HepG2 (cell line): ENCODE data around the gene PON1. TPM values are rescaled to one million over a fixed set of nuclear protein-coding genes. Genes with fewer than 3 reads are reported as not detected.

ENCODE experiments used
- ATAC-seq: fragments of 200-7000 bp; cut with Tn5 transposase; 3 replicates; pipeline ENCODE4 v1.9.1; 2020; ENCODE audit warnings: mild to moderate bottlenecking, moderate library complexity
- BruUV-seq: library from RNA; stranded (reverse); fragments of 400-500 nt; replicated peaks from 2 replicates; lab custom pipeline; 2021; lab: Mats Ljungman, UMichigan
- CTCF ChIA-PET: fragments of 300-600 bp; formaldehyde crosslinking; extraction: SDS; loops from one replicate; lab custom pipeline; 2021; ENCODE audit warnings: low total read pairs, inconsistent platforms, low intra/inter-chr PET ratio; lab: Yijun Ruan, JAX
- POLR2A ChIA-PET: fragments of 350-600 bp; sonication (Branson Sonifier 250); formaldehyde crosslinking; loops from one replicate; lab custom pipeline; 2020; ENCODE audit warnings: antibody characterized with exemption, inconsistent platforms; lab: Yijun Ruan, JAX
- DNase-seq: peaks from one replicate; pipeline ENCODE4 v3.0.0-alpha.2; 2015; ENCODE audit warnings: low spot score
- FAIRE-seq: peaks from 3 replicates; lab custom pipeline; 2011; peaks lifted over from hg19 to GRCh38; lab: Jason Lieb, UNC
- H2AFZ ChIP-seq: one replicate; pipeline ENCODE4 v1.6.1; 2011; ENCODE audit warnings: low read length, inconsistent platforms
- H3K27ac ChIP-seq: fragments of 300-600 bp; 3 replicates; pipeline ENCODE4 v1.8.0; 2011; ENCODE audit warnings: mixed run types, mild to moderate bottlenecking, mixed read lengths, low read length, inconsistent platforms; ENCODE audit not compliant: insufficient read depth; ENCODE audit errors: extremely low read length
- H3K27me3 ChIP-seq, 2 experiments: fragments of 200-600 bp in 1 of 2; 2 replicates in 1 of 2; 3 replicates in 1 of 2; pipeline versions ENCODE4 v1.6.0 to v1.8.0; 2011; ENCODE audit warnings: low read length in 2 of 2, mild to moderate bottlenecking in 2 of 2, moderate library complexity in 2 of 2, inconsistent platforms in 1 of 2; ENCODE audit not compliant: insufficient read depth in 2 of 2, control insufficient read depth in 1 of 2
- H3K36me3 ChIP-seq, 2 experiments: fragments of 200-600 bp in 1 of 2; replicated peaks in 1 of 2; 2 replicates in 1 of 2; 3 replicates in 1 of 2; pipeline versions ENCODE4 v1.5.1 to v1.8.0; 2011; ENCODE audit warnings: low read length in 2 of 2, inconsistent platforms in 1 of 2; ENCODE audit not compliant: insufficient read depth in 2 of 2, control insufficient read depth in 1 of 2
- H3K4me1 ChIP-seq: 2 replicates; pipeline ENCODE4 v1.5.1; 2012; ENCODE audit warnings: low read length, inconsistent platforms; ENCODE audit not compliant: insufficient read depth
- H3K4me2 ChIP-seq: 2 replicates; pipeline ENCODE4 v1.6.0; 2011; ENCODE audit warnings: low read depth, low read length, inconsistent platforms
- H3K4me3 ChIP-seq, 3 experiments: fragments of 200-600 bp in 1 of 3; sonication (generic), shearing (Covaris generic) in 1 of 3; replicated peaks in 1 of 3; 2 replicates each; pipeline ENCODE4 v1.5.1; 2011 to 2016; ENCODE audit warnings: low read length in 3 of 3, inconsistent platforms in 2 of 3, low read depth in 2 of 3, mild to moderate bottlenecking in 2 of 3, control low read depth in 1 of 3, mixed read lengths in 1 of 3; ENCODE audit not compliant: insufficient read depth in 1 of 3
- H3K79me2 ChIP-seq: one replicate; pipeline ENCODE4 v1.6.1; 2011; ENCODE audit warnings: low read length, inconsistent platforms; ENCODE audit not compliant: insufficient read depth
- H3K9ac ChIP-seq: 2 replicates; pipeline ENCODE4 v1.6.0; 2011; ENCODE audit warnings: mild to moderate bottlenecking, low read depth, low read length, inconsistent platforms; ENCODE audit not compliant: insufficient read depth
- H3K9me3 ChIP-seq: 2 replicates; pipeline ENCODE4 v1.5.1; 2012; ENCODE audit warnings: mild to moderate bottlenecking, low read length
- H4K20me1 ChIP-seq: 2 replicates; pipeline ENCODE4 v1.6.0; 2011; ENCODE audit warnings: inconsistent platforms, mild to moderate bottlenecking, low read length, moderate library complexity; ENCODE audit not compliant: insufficient read depth
- CCAR2 ChIP-seq: fragments of 200-400 bp; formaldehyde crosslinking; optimal IDR thresholded peaks from 2 replicates; pipeline ENCODE3; 2018; ENCODE audit warnings: low read depth, mild to moderate bottlenecking, low read length, moderate library complexity
- CEBPG ChIP-seq: IDR thresholded peaks from 2 replicates; pipeline ENCODE4 v1.6.1; 2016
- FIP1L1 ChIP-seq: fragments of 200-400 bp; formaldehyde crosslinking; IDR thresholded peaks from 2 replicates; pipeline ENCODE4 v1.6.1; 2018; ENCODE audit warnings: low read depth, mild to moderate bottlenecking, low read length, moderate library complexity, borderline replicate concordance; ENCODE audit not compliant: insufficient read depth
- KDM5B ChIP-seq: sonication (generic); formaldehyde crosslinking; IDR thresholded peaks from 2 replicates; pipeline ENCODE4 v1.4.0; 2020; ENCODE audit warnings: missing genetic modification reagents, mild to moderate bottlenecking, borderline replicate concordance
- KLF6 ChIP-seq: IDR thresholded peaks from 2 replicates; pipeline ENCODE4 v1.8.0; 2016; ENCODE audit warnings: missing biosample characterization, missing genetic modification reagents
- PHF8 ChIP-seq: sonication (generic); formaldehyde crosslinking; IDR thresholded peaks from 2 replicates; pipeline ENCODE4 v1.5.0; 2020; ENCODE audit warnings: missing genetic modification reagents
- POGZ ChIP-seq: sonication (generic); formaldehyde crosslinking; IDR thresholded peaks from 2 replicates; pipeline ENCODE4 v1.4.0; 2020; ENCODE audit warnings: mild to moderate bottlenecking, missing genetic modification reagents
- SSRP1 ChIP-seq: IDR thresholded peaks from 2 replicates; pipeline ENCODE4 v1.6.1; 2016; ENCODE audit warnings: control low read depth
- YEATS2 ChIP-seq: sonication (generic); formaldehyde crosslinking; IDR thresholded peaks from 2 replicates; pipeline ENCODE4 v1.4.0; 2020; ENCODE audit warnings: missing genetic modification reagents, borderline replicate concordance
- ZFP90 ChIP-seq: sonication (generic); formaldehyde crosslinking; IDR thresholded peaks from 2 replicates; pipeline ENCODE4 v1.8.0; 2022; ENCODE audit warnings: missing genetic modification reagents, mild to moderate bottlenecking, inconsistent platforms, borderline replicate concordance
- ZNF101 ChIP-seq: sonication (generic); formaldehyde crosslinking; IDR thresholded peaks from 2 replicates; pipeline ENCODE4 v1.4.0; 2020; ENCODE audit warnings: mild to moderate bottlenecking, low read depth, missing genetic modification reagents, borderline replicate concordance
- ZNF230 ChIP-seq: sonication (generic); formaldehyde crosslinking; IDR thresholded peaks from 2 replicates; pipeline ENCODE4 v1.4.0; 2020; ENCODE audit warnings: mild to moderate bottlenecking, missing genetic modification reagents
- WGBS: methylation state at CpG from one replicate; pipeline ENCODE4 v1.1.6; 2017; ENCODE audit warnings: low lambda C conversion rate; 5-methylcytosine and 5-hydroxymethylcytosine counted together
- in situ Hi-C: cut with HindIII; loops from 2 replicates; pipeline ENCODE4 v1.10.0; 2017; ENCODE audit warnings: low pct_unique_long_range_greater_than_20kb; ENCODE audit not compliant: extremely low pct_ligation_motif_present
- intact Hi-C: fragments of 100-400 bp; cut with micrococcal nuclease; formaldehyde crosslinking; loops from one replicate; pipeline ENCODE4 v1.10.0; 2022; ENCODE audit not compliant: unreplicated experiment
- polyA plus RNA-seq, 8 experiments: library from polyadenylated mRNA; depleted of rRNA in 3 of 8; stranded (reverse) in 7 of 8; unstranded in 1 of 8; fragments of >200 nt; fragmentation: Illumina TruSeq in 4 of 8; extraction: Trizol in 4 of 8; gene quantifications; 2 replicates each; pipeline versions ENCODE4 v1.2.1 to v1.2.3, GENCODE V29; 2011 to 2016; ENCODE audit warnings: low read depth in 4 of 8, missing spikeins in 1 of 8, mixed read lengths in 1 of 8; ENCODE audit not compliant: insufficient read depth in 1 of 8
- total RNA-seq, 5 experiments: library from RNA; depleted of rRNA; stranded (reverse); fragments of >200 nt; fragmentation: Illumina TruSeq; extraction: Trizol; gene quantifications; 2 replicates each; pipeline ENCODE4 v1.2.3, GENCODE V29; 2016; ENCODE audit warnings: low read depth in 1 of 5
- TF ChIP-seq, protein P1 (sequence below): sonication (generic); formaldehyde crosslinking; conservative IDR thresholded peaks from 2 replicates; pipeline ENCODE4 v1.8.0; 2022; ENCODE audit warnings: missing genetic modification reagents
- TF ChIP-seq, protein P2 (sequence below): sonication (generic); formaldehyde crosslinking; conservative IDR thresholded peaks from 2 replicates; pipeline ENCODE4 v1.4.0; 2020; ENCODE audit warnings: missing genetic modification reagents
- TF ChIP-seq, protein P3 (sequence below): sonication (generic); formaldehyde crosslinking; IDR thresholded peaks from 2 replicates; pipeline ENCODE4 v1.4.0; 2020; ENCODE audit warnings: missing genetic modification reagents; ENCODE audit errors: not compliant biosample characterization
- TF ChIP-seq, protein P4 (sequence below): sonication (generic); formaldehyde crosslinking; IDR thresholded peaks from 2 replicates; pipeline ENCODE4 v1.4.0; 2020; ENCODE audit warnings: mild to moderate bottlenecking, missing genetic modification reagents

PON1 gene
- total and polyA plus RNA-seq, 2 of the 13 experiments (the other 11 are each of a cell fraction or from before 2014, with no cell fraction given): 0.27 to 0.57 TPM

DNA sequence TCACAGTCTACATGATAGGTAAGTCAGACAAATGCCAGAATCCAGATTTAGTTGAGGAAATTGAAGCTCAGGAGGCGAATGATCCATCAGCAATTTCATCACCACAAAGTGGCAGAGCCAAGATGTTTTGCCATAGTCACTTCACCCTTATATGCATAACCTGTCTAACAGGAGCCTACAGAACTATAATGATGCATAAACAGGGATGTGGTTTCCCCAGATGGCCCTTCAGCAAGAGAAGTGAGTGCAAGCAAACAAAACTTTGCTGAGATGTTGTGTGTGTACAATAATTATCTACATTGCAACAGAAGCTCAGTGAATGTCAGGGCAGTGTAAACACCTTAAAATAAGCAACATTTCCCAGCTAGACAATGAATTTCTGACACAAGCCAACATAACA lies 43.3 kb upstream of the PON1 start:
- in situ Hi-C loops (no loop called here), intact Hi-C loops (no loop called here)
- CTCF ChIA-PET: no interaction called here
- WGBS: 93% methylated on average over 1 of the region's 1 CpG
- Histone ChIP-seq H3K9me3 (no peaks in the 10 kb centered on the region), H3K27me3 (no peaks in the 10 kb centered on the region), H4K20me1 (no peaks in the 10 kb centered on the region), H3K4me3 (no peak overlapping the region), H3K79me2 (no peaks in the 10 kb centered on the region), H3K4me1 (no peaks in the 10 kb centered on the region), H3K36me3 (peaks cover 0 to 8% of the 10 kb centered on the region in 2 experiments; a peak in 2 of 5 replicates), H3K9ac (no peak overlapping the region), H3K27ac (no peak overlapping the region), H2AFZ (no peak overlapping the region), H3K4me2 (no peak overlapping the region)
- FAIRE-seq: no peak
- DNase-seq: no peak
- no peak for ATAC-seq
- no TSS peak for BruUV-seq
- POLR2A ChIA-PET: no interaction called here
- TF ChIP-seq CCAR2 (no peak), FIP1L1 (no peak), ZNF230 (CRISPR knock-in tag) (no peak), POGZ (CRISPR knock-in tag) (no peak), CEBPG (CRISPR knock-in tag) (no peak), ZFP90 (CRISPR knock-in tag) (no peak), ZNF101 (CRISPR knock-in tag) (no peak), PHF8 (CRISPR knock-in tag) (no peak), YEATS2 (no peak), SSRP1 (CRISPR knock-in tag) (no peak), KDM5B (CRISPR knock-in tag) (no peak), KLF6 (CRISPR knock-in tag) (no peak)
- TF ChIP-seq, protein P1, sequence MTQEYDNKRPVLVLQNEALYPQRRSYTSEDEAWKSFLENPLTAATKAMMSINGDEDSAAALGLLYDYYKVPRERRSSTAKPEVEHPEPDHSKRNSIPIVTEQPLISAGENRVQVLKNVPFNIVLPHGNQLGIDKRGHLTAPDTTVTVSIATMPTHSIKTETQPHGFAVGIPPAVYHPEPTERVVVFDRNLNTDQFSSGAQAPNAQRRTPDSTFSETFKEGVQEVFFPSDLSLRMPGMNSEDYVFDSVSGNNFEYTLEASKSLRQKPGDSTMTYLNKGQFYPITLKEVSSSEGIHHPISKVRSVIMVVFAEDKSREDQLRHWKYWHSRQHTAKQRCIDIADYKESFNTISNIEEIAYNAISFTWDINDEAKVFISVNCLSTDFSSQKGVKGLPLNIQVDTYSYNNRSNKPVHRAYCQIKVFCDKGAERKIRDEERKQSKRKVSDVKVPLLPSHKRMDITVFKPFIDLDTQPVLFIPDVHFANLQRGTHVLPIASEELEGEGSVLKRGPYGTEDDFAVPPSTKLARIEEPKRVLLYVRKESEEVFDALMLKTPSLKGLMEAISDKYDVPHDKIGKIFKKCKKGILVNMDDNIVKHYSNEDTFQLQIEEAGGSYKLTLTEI (CRISPR knock-in tag): no peak
- TF ChIP-seq, protein P2, sequence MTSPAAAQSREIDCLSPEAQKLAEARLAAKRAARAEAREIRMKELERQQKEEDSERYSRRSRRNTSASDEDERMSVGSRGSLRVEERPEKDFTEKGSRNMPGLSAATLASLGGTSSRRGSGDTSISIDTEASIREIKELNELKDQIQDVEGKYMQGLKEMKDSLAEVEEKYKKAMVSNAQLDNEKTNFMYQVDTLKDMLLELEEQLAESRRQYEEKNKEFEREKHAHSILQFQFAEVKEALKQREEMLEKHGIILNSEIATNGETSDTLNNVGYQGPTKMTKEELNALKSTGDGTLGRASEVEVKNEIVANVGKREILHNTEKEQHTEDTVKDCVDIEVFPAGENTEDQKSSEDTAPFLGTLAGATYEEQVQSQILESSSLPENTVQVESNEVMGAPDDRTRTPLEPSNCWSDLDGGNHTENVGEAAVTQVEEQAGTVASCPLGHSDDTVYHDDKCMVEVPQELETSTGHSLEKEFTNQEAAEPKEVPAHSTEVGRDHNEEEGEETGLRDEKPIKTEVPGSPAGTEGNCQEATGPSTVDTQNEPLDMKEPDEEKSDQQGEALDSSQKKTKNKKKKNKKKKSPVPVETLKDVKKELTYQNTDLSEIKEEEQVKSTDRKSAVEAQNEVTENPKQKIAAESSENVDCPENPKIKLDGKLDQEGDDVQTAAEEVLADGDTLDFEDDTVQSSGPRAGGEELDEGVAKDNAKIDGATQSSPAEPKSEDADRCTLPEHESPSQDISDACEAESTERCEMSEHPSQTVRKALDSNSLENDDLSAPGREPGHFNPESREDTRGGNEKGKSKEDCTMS (CRISPR knock-in tag): no peak
- TF ChIP-seq, protein P3, sequence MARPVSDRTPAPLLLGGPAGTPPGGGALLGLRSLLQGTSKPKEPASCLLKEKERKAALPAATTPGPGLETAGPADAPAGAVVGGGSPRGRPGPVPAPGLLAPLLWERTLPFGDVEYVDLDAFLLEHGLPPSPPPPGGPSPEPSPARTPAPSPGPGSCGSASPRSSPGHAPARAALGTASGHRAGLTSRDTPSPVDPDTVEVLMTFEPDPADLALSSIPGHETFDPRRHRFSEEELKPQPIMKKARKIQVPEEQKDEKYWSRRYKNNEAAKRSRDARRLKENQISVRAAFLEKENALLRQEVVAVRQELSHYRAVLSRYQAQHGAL (CRISPR knock-in tag): no peak
- TF ChIP-seq, protein P4, sequence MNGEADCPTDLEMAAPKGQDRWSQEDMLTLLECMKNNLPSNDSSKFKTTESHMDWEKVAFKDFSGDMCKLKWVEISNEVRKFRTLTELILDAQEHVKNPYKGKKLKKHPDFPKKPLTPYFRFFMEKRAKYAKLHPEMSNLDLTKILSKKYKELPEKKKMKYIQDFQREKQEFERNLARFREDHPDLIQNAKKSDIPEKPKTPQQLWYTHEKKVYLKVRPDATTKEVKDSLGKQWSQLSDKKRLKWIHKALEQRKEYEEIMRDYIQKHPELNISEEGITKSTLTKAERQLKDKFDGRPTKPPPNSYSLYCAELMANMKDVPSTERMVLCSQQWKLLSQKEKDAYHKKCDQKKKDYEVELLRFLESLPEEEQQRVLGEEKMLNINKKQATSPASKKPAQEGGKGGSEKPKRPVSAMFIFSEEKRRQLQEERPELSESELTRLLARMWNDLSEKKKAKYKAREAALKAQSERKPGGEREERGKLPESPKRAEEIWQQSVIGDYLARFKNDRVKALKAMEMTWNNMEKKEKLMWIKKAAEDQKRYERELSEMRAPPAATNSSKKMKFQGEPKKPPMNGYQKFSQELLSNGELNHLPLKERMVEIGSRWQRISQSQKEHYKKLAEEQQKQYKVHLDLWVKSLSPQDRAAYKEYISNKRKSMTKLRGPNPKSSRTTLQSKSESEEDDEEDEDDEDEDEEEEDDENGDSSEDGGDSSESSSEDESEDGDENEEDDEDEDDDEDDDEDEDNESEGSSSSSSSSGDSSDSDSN (CRISPR knock-in tag): no peak
